OCI-LY7 (cell line): ENCODE data around the gene LGI4.

Experiments used
- EZH2phosphoT487 ChIP-seq: fragments of 200-600 bp; sonication (generic); IDR thresholded peaks from 2 replicates; pipeline ENCODE4 v1.6.1; 2018; ENCODE audit warnings: low read depth, borderline replicate concordance, mild to moderate bottlenecking, mixed run types, antibody characterized with exemption, low read length, moderate library complexity, mixed read lengths
- TF ChIP-seq, protein P1 (sequence below): fragments of 200-600 bp; sonication (generic); conservative IDR thresholded peaks from 2 replicates; pipeline ENCODE4 v1.5.1; 2014; ENCODE audit warnings: mild to moderate bottlenecking, antibody characterized with exemption, low read length, moderate library complexity, mixed read lengths

GRCh38 chr19:35151273-35152065, 16.6 kb upstream of the LGI4 start:
- TF ChIP-seq, protein P1, sequence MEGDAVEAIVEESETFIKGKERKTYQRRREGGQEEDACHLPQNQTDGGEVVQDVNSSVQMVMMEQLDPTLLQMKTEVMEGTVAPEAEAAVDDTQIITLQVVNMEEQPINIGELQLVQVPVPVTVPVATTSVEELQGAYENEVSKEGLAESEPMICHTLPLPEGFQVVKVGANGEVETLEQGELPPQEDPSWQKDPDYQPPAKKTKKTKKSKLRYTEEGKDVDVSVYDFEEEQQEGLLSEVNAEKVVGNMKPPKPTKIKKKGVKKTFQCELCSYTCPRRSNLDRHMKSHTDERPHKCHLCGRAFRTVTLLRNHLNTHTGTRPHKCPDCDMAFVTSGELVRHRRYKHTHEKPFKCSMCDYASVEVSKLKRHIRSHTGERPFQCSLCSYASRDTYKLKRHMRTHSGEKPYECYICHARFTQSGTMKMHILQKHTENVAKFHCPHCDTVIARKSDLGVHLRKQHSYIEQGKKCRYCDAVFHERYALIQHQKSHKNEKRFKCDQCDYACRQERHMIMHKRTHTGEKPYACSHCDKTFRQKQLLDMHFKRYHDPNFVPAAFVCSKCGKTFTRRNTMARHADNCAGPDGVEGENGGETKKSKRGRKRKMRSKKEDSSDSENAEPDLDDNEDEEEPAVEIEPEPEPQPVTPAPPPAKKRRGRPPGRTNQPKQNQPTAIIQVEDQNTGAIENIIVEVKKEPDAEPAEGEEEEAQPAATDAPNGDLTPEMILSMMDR = no peak
- TF ChIP-seq EZH2phosphoT487 = no peak
